Stromal cell of bone marrow (primary cell): ENCODE measurements around the gene SUPV3L1.
"Not testable (repeated sequence)": the region's sequence is repeated elsewhere in the genome, so short reads cannot be mapped to it uniquely, and the experiment has no call there.

Source experiments
- DNase-seq: peaks from one replicate; pipeline ENCODE4 v3.0.0-alpha.2; 2012; ENCODE audit warnings: low read depth

Gene SUPV3L1

GRCh38 chr10:69179743-69180524, at the start of gene SUPV3L1:
Gene SUPV3L1 (plus strand): TSS chr10:69180234. CDS start chr10:69180292, 58 bp downstream.
- DNase-seq, result peak; percentile 96

- DNase-seq, result peak; percentile 18
Observed at GRCh38 chr10:69130251-69130650, 49.8 kb upstream of the SUPV3L1 start.

GRCh38 chr10:69139961-69140360, 40.1 kb upstream of the SUPV3L1 start:
- DNase-seq, result no peak

GRCh38 chr10:69141304-69141703, 38.7 kb upstream of the SUPV3L1 start:
- DNase-seq, result no peak

GRCh38 chr10:69142074-69142473, 38.0 kb upstream of the SUPV3L1 start:
- not testable (repeated sequence) for DNase-seq

- DNase-seq, result no peak
Observed at GRCh38 chr10:69142983-69143382, 37.1 kb upstream of the SUPV3L1 start.

- no peak for DNase-seq
Observed at GRCh38 chr10:69145329-69145728, 34.7 kb upstream of the SUPV3L1 start.

- DNase-seq, result no peak
Observed at GRCh38 chr10:69145864-69146263, 34.2 kb upstream of the SUPV3L1 start.

GRCh38 chr10:69146759-69147158, 33.3 kb upstream of the SUPV3L1 start:
- DNase-seq, result no peak

GRCh38 chr10:69151984-69152383, 28.1 kb upstream of the SUPV3L1 start:
- no peak for DNase-seq

GRCh38 chr10:69153227-69153626, 26.8 kb upstream of the SUPV3L1 start:
- no peak for DNase-seq

- DNase-seq, result peak; percentile 1
Observed at GRCh38 chr10:69160809-69161241, 19.2 kb upstream of the SUPV3L1 start.

GRCh38 chr10:69168493-69168892, 11.5 kb upstream of the SUPV3L1 start:
- no peak for DNase-seq

- no peak for DNase-seq
Observed at GRCh38 chr10:69172241-69172982, 7.6 kb upstream of the SUPV3L1 start.

GRCh38 chr10:69175326-69175725, 4.7 kb upstream of the SUPV3L1 start:
- DNase-seq, result not testable (repeated sequence)

- no peak for DNase-seq
Observed at GRCh38 chr10:69176823-69177222, 3.2 kb upstream of the SUPV3L1 start.

GRCh38 chr10:69179089-69179742, 818 bp upstream of the SUPV3L1 start:
- no peak for DNase-seq

GRCh38 chr10:69180525-69181204, 631 bp downstream of the SUPV3L1 start:
- no peak for DNase-seq

GRCh38 chr10:69181433-69181832, 1.4 kb downstream of the SUPV3L1 start:
- no peak for DNase-seq

- DNase-seq, result no peak
Observed at GRCh38 chr10:69182005-69182404, 2.0 kb downstream of the SUPV3L1 start.

GRCh38 chr10:69186524-69186923, 6.5 kb downstream of the SUPV3L1 start:
- no peak for DNase-seq

GRCh38 chr10:69201045-69201444, 21.0 kb downstream of the SUPV3L1 start:
- no peak for DNase-seq
